G401.6 (cell line): ENCODE measurements around the gene NOL4L.

Experiments used
- FAIRE-seq: peaks from 2 replicates; lab custom pipeline; 2012; peaks lifted over from hg19 to GRCh38; lab: Jason Lieb, UNC

NOL4L gene

GRCh38 chr20:32482442-32483261 lies 102.5 kb downstream of the NOL4L start:
- no peak for FAIRE-seq

- FAIRE-seq: no peak
Observed at GRCh38 chr20:32482143-32482441, 103.0 kb downstream of the NOL4L start.

GRCh38 chr20:32481311-32482142 lies 103.6 kb downstream of the NOL4L start:
- FAIRE-seq: no peak

- no peak for FAIRE-seq
Observed at GRCh38 chr20:32480371-32481241, 104.5 kb downstream of the NOL4L start.

GRCh38 chr20:32479697-32480171 lies 105.4 kb downstream of the NOL4L start:
- FAIRE-seq: no peak

GRCh38 chr20:32479012-32479411 lies 106.1 kb downstream of the NOL4L start:
- no peak for FAIRE-seq

GRCh38 chr20:32478576-32478975 lies 106.6 kb downstream of the NOL4L start:
- no peak for FAIRE-seq

- no peak for FAIRE-seq
Observed at GRCh38 chr20:32477594-32478512, 107.3 kb downstream of the NOL4L start.

- no peak for FAIRE-seq
Observed at GRCh38 chr20:32476684-32477593, 108.2 kb downstream of the NOL4L start.

- no peak for FAIRE-seq
Observed at GRCh38 chr20:32474967-32475811, 109.9 kb downstream of the NOL4L start.

- no peak for FAIRE-seq
Observed at GRCh38 chr20:32474717-32474966, 110.5 kb downstream of the NOL4L start.

- FAIRE-seq: no peak
Observed at GRCh38 chr20:32474009-32474716, 111.0 kb downstream of the NOL4L start.

GRCh38 chr20:32473231-32474008 lies 111.7 kb downstream of the NOL4L start:
- no peak for FAIRE-seq

GRCh38 chr20:32472581-32473207 lies 112.4 kb downstream of the NOL4L start:
- FAIRE-seq: no peak

GRCh38 chr20:32470940-32471339 lies 114.2 kb downstream of the NOL4L start:
- FAIRE-seq: no peak

GRCh38 chr20:32470025-32470861 lies 114.9 kb downstream of the NOL4L start:
- FAIRE-seq: no peak

GRCh38 chr20:32468860-32469259 lies 116.3 kb downstream of the NOL4L start:
- FAIRE-seq: no peak
